Panc1 (cell line): ENCODE results near the gene MAFG.

Source experiments
- CTCF ChIP-seq: fragments of 450-650 bp; IDR thresholded peaks from 2 replicates; pipeline ENCODE4 v1.5.1; 2017; ENCODE audit warnings: mild to moderate bottlenecking
- SIN3A ChIP-seq: IDR thresholded peaks from 2 replicates; pipeline ENCODE4 v1.6.1; 2012; ENCODE audit warnings: low read depth, mild to moderate bottlenecking, low read length, moderate library complexity, borderline replicate concordance; ENCODE audit not compliant: insufficient read depth

- TF ChIP-seq SIN3A (no peak), CTCF (no peak)
Measured at GRCh38 chr17:81934850-81935708, 7.5 kb upstream of the MAFG start.
